Liver (tissue), 9 donors: ENCODE measurements around the gene QKI. TPM values are rescaled to one million over a fixed set of nuclear protein-coding genes. Genes with fewer than 3 reads are reported as not detected.

ENCODE experiments used
- DNase-seq: peaks from one replicate; pipeline ENCODE4 v3.0.0-alpha.2; 2017; ENCODE audit warnings: low spot score
- H3K27ac ChIP-seq, 2 donors: one replicate each; pipeline ENCODE4 v1.7.0; 2013; ENCODE audit warnings: inconsistent platforms in 2 of 2, low read length in 2 of 2, control low read depth in 1 of 2, low read depth in 1 of 2, mild to moderate bottlenecking in 1 of 2
- H3K27me3 ChIP-seq, 4 donors: one replicate each; pipeline versions ENCODE4 v1.6.1 to v1.7.0; 2013; ENCODE audit warnings: low read length in 3 of 4, inconsistent platforms in 1 of 4, mild to moderate bottlenecking in 1 of 4, moderate library complexity in 1 of 4; ENCODE audit not compliant: control insufficient read depth in 4 of 4, insufficient read depth in 4 of 4
- H3K36me3 ChIP-seq, 4 donors: one replicate each; pipeline versions ENCODE4 v1.6.1 to v1.7.0; 2013; ENCODE audit warnings: low read length in 3 of 4, mild to moderate bottlenecking in 3 of 4, low read depth in 1 of 4, moderate library complexity in 1 of 4; ENCODE audit not compliant: control insufficient read depth in 4 of 4, insufficient read depth in 3 of 4
- H3K4me1 ChIP-seq, 4 donors: one replicate each; pipeline versions ENCODE4 v1.6.1 to v1.7.0; 2013; ENCODE audit warnings: low read length in 3 of 4, mild to moderate bottlenecking in 3 of 4, moderate library complexity in 1 of 4; ENCODE audit not compliant: control insufficient read depth in 4 of 4, insufficient read depth in 4 of 4
- H3K4me3 ChIP-seq, 3 donors: one replicate each; pipeline versions ENCODE4 v1.6.1 to v1.7.0; 2013; ENCODE audit warnings: low read length in 3 of 3, control low read depth in 1 of 3, low read depth in 1 of 3, mild to moderate bottlenecking in 1 of 3
- H3K9ac ChIP-seq, 2 donors: one replicate each; pipeline ENCODE4 v1.7.0; 2013; ENCODE audit warnings: low read length in 2 of 2, mild to moderate bottlenecking in 2 of 2, moderate library complexity in 2 of 2, control low read depth in 1 of 2, low read depth in 1 of 2
- H3K9me3 ChIP-seq, 4 donors: one replicate each; pipeline versions ENCODE4 v1.6.1 to v1.7.0; 2013; ENCODE audit warnings: low read length in 3 of 4; ENCODE audit not compliant: control insufficient read depth in 4 of 4
- ATF3 ChIP-seq: IDR thresholded peaks from 2 replicates; pipeline ENCODE4 v1.6.1; 2016; ENCODE audit warnings: antibody characterized with exemption
- CTCF ChIP-seq: fragments of 150-350 bp; IDR thresholded peaks from 2 replicates; pipeline ENCODE4 v1.5.1; 2017; ENCODE audit warnings: improper control_type of control experiment, low read depth, low read length; ENCODE audit not compliant: missing input control
- EGR1 ChIP-seq, 2 donors: IDR thresholded peaks; 2 replicates each; pipeline ENCODE4 v1.6.1; 2016 to 2018; ENCODE audit warnings: antibody characterized with exemption in 2 of 2, low read depth in 2 of 2
- FOXA1 ChIP-seq: IDR thresholded peaks from 2 replicates; pipeline ENCODE4 v1.6.1; 2016; ENCODE audit warnings: antibody characterized with exemption
- FOXA2 ChIP-seq: IDR thresholded peaks from 2 replicates; pipeline ENCODE4 v1.6.1; 2016; ENCODE audit warnings: antibody characterized with exemption
- HNF4A ChIP-seq, 2 donors: conservative IDR thresholded peaks; 2 replicates each; pipeline ENCODE4 v1.6.1; 2016; ENCODE audit warnings: antibody characterized with exemption in 2 of 2, mild to moderate bottlenecking in 2 of 2
- NR2F2 ChIP-seq: IDR thresholded peaks from 2 replicates; pipeline ENCODE4 v1.6.1; 2016; ENCODE audit warnings: antibody characterized with exemption
- RAD21 ChIP-seq, 2 donors: IDR thresholded peaks; 2 replicates each; pipeline ENCODE4 v1.6.1; 2016; ENCODE audit warnings: antibody characterized with exemption in 2 of 2, mild to moderate bottlenecking in 2 of 2
- REST ChIP-seq: IDR thresholded peaks from 2 replicates; pipeline ENCODE4 v1.6.1; 2016; ENCODE audit warnings: antibody characterized with exemption, mild to moderate bottlenecking
- RXRA ChIP-seq, 2 donors: IDR thresholded peaks; 2 replicates each; pipeline ENCODE4 v1.6.1; 2017 to 2018; ENCODE audit warnings: antibody characterized with exemption in 2 of 2, mild to moderate bottlenecking in 1 of 2
- SP1 ChIP-seq: IDR thresholded peaks from 2 replicates; pipeline ENCODE4 v1.6.1; 2018; ENCODE audit warnings: antibody characterized with exemption, mild to moderate bottlenecking
- TAF1 ChIP-seq: conservative IDR thresholded peaks from 2 replicates; pipeline ENCODE4 v1.6.1; 2016; ENCODE audit warnings: antibody characterized with exemption, mild to moderate bottlenecking
- YY1 ChIP-seq: IDR thresholded peaks from 2 replicates; pipeline ENCODE4 v1.6.1; 2016; ENCODE audit warnings: antibody characterized with exemption, mild to moderate bottlenecking
- ZBTB33 ChIP-seq: IDR thresholded peaks from 2 replicates; pipeline ENCODE4 v1.6.1; 2016; ENCODE audit warnings: antibody characterized with exemption
- WGBS: extraction: QIAGEN DNeasy Blood & Tissue Kit; methylation state at CpG from one replicate; pipeline ENCODE4 v1.1.7; 2013; 5-methylcytosine and 5-hydroxymethylcytosine counted together
- polyA plus RNA-seq, 2 donors: library from polyadenylated mRNA; stranded (reverse) in 1 of 2; unstranded in 1 of 2; fragments of 200-250 nt in 1 of 2; fragments of >200 nt in 1 of 2; fragmentation: Nextera tagmentation in 1 of 2; extraction: Ambion mirVana in 1 of 2; gene quantifications; one replicate each; pipeline versions ENCODE4 v1.2.1 to v1.2.3, GENCODE V29; 2013 to 2015
- total RNA-seq, 2 donors: library from RNA; depleted of rRNA; stranded (reverse); fragments of >200 nt; gene quantifications; one replicate each; pipeline ENCODE4 v1.2.3, GENCODE V29; 2014
- donor health status: healthy.
- donor health status: healthy.
- donor health status: healthy.
- donor health status: healthy.
- donor health status: healthy.

Gene QKI
- total and polyA plus RNA-seq, 4 donors, result 22.7 to 97.0 (median 56.3) TPM

- H3K9me3 ChIP-seq, result no peaks in the 10 kb centered on the region
- H3K9ac ChIP-seq, result no peak overlapping the region
- no peaks in the 10 kb centered on the region for H3K27me3 ChIP-seq
- peaks cover 8 to 44% (median 21%) of the 10 kb centered on the region in 4 donors for H3K4me1 ChIP-seq
- WGBS, result 45% methylated on average over 3 of the region's 3 CpGs
- H3K36me3 ChIP-seq, result no peaks in the 10 kb centered on the region
- TF ChIP-seq FOXA2 (no peak), CTCF (no peak), YY1 (no peak), EGR1 (IDR thresholded peaks at IDR 0.05; ENCODE audit: low read depth in 2 of 2) (no peak), ATF3 (no peak)
- no peak for DNase-seq
- H3K27ac ChIP-seq, result no peak overlapping the region
- H3K4me3 ChIP-seq, result no peak overlapping the region
Observed at GRCh38 chr6:163437466-163437865, 22.9 kb downstream of the QKI start.

GRCh38 chr6:163438298-163438939 lies 23.9 kb downstream of the QKI start:
- Histone ChIP-seq H3K9me3 (no peaks in the 10 kb centered on the region), H3K27ac (no peak overlapping the region), H3K4me3 (no peak overlapping the region), H3K9ac (no peak overlapping the region), H3K4me1 (peaks cover 10 to 39% (median 21%) of the 10 kb centered on the region in 4 donors), H3K27me3 (no peaks in the 10 kb centered on the region), H3K36me3 (no peaks in the 10 kb centered on the region)
- no peak for TF ChIP-seq FOXA1
- TF ChIP-seq YY1, result no peak
- TF ChIP-seq CTCF, result no peak
- WGBS, result 72% methylated on average over 3 of the region's 3 CpGs
- no peak for DNase-seq

GRCh38 chr6:163438940-163439335 lies 24.4 kb downstream of the QKI start:
- Histone ChIP-seq H3K27ac (no peak overlapping the region), H3K4me3 (no peak overlapping the region), H3K27me3 (no peaks in the 10 kb centered on the region), H3K36me3 (no peaks in the 10 kb centered on the region), H3K9ac (no peak overlapping the region), H3K9me3 (no peaks in the 10 kb centered on the region), H3K4me1 (peaks cover 8 to 40% (median 21%) of the 10 kb centered on the region in 4 donors)
- WGBS, result 92% methylated on average over 4 of the region's 4 CpGs
- DNase-seq, result peak; percentile 71
- TF ChIP-seq NR2F2 (no peak), SP1 (no peak), RXRA (IDR thresholded peaks at IDR 0.05) (no peak), CTCF (no peak), TAF1 (no peak), RAD21 (IDR thresholded peaks at IDR 0.05) (no peak), FOXA1 (no peak), HNF4A (conservative IDR thresholded peaks at IDR 0.05) (no peak), FOXA2 (no peak), REST (no peak), ZBTB33 (no peak)
